K562 (cell line): Measurements from ENCODE around the gene RHOBTB3. TPM values are rescaled to one million over a fixed set of nuclear protein-coding genes. Genes with fewer than 3 reads are reported as not detected.

Source experiments
- ATAC-seq: fragments of 200-7000 bp; cut with Tn5 transposase; 3 replicates; pipeline ENCODE4 v1.9.1; 2020; ENCODE audit warnings: moderate library complexity
- BruUV-seq: library from RNA; stranded (reverse); fragments of 400-500 nt; replicated peaks from 2 replicates; lab custom pipeline; 2021; lab: Mats Ljungman, UMichigan
- CTCF ChIA-PET: fragments of 300-600 bp; formaldehyde crosslinking; extraction: SDS; loops from one replicate; lab custom pipeline; 2021; ENCODE audit warnings: low intra/inter-chr PET ratio; lab: Yijun Ruan, JAX
- POLR2A ChIA-PET: fragments of 300-600, 350-650 bp; sonication (Branson Sonifier 250); formaldehyde crosslinking; extraction: SDS; loops from one replicate; lab custom pipeline; 2021; ENCODE audit warnings: antibody characterized with exemption, inconsistent platforms; lab: Yijun Ruan, JAX
- DNase-seq, 4 experiments: peaks; one replicate each; pipeline versions ENCODE4 v3.0.0 to v3.0.0-alpha.2; 2011 to 2018; ENCODE audit warnings: low spot score in 3 of 4, mixed read lengths in 3 of 4; ENCODE audit errors: extremely low read depth in 1 of 4
- FAIRE-seq: peaks from 2 replicates; lab custom pipeline; 2011; peaks lifted over from hg19 to GRCh38; lab: Jason Lieb, UNC
- H2AFZ ChIP-seq: 2 replicates; pipeline ENCODE4 v1.6.0; 2011; ENCODE audit warnings: low read depth, low read length, control low read depth, inconsistent platforms
- H3K27ac ChIP-seq: fragments of 200-600 bp; 3 replicates; pipeline ENCODE4 v1.8.0; 2011; ENCODE audit warnings: low read depth, mild to moderate bottlenecking, control low read depth, inconsistent platforms, low read length, moderate library complexity, mixed read lengths; ENCODE audit errors: extremely low read depth
- H3K27me3 ChIP-seq, 2 experiments: fragments of 300-600 bp in 1 of 2; 2 replicates in 1 of 2; 3 replicates in 1 of 2; pipeline versions ENCODE4 v1.6.0 to v1.8.0; 2011; ENCODE audit warnings: inconsistent platforms in 2 of 2, low read length in 2 of 2, mild to moderate bottlenecking in 1 of 2, mixed read lengths in 1 of 2, moderate library complexity in 1 of 2; ENCODE audit not compliant: control insufficient read depth in 2 of 2, insufficient read depth in 2 of 2
- H3K36me3 ChIP-seq: fragments of 300-600 bp; 3 replicates; pipeline ENCODE4 v1.8.0; 2011; ENCODE audit warnings: mild to moderate bottlenecking, low read length, inconsistent platforms; ENCODE audit not compliant: control insufficient read depth, insufficient read depth
- H3K4me1 ChIP-seq, 2 experiments: fragments of 200-600 bp in 1 of 2; replicated peaks in 1 of 2; 2 replicates in 1 of 2; 3 replicates in 1 of 2; pipeline versions ENCODE4 v1.5.1 to v1.8.0; 2011; ENCODE audit warnings: inconsistent platforms in 2 of 2, low read length in 2 of 2, mild to moderate bottlenecking in 1 of 2, mixed read lengths in 1 of 2, moderate library complexity in 1 of 2; ENCODE audit not compliant: control insufficient read depth in 2 of 2, insufficient read depth in 2 of 2
- H3K4me2 ChIP-seq: 2 replicates; pipeline ENCODE4 v1.6.1; 2011; ENCODE audit warnings: low read length, control low read depth, inconsistent platforms, mixed read lengths; ENCODE audit not compliant: insufficient read depth
- H3K4me3 ChIP-seq: fragments of 200-600 bp; sonication (generic), shearing (Covaris generic); 2 replicates; pipeline ENCODE4 v1.5.1; 2016; ENCODE audit warnings: control low read depth, inconsistent platforms
- H3K79me2 ChIP-seq: fragments of 200-600 bp; 3 replicates; pipeline ENCODE4 v1.8.0; 2011; ENCODE audit warnings: low read length, inconsistent platforms; ENCODE audit not compliant: control insufficient read depth, insufficient read depth
- H3K9ac ChIP-seq, 2 experiments: 2 replicates each; pipeline versions ENCODE4 v1.6.0 to v1.6.1; 2011; ENCODE audit warnings: low read depth in 2 of 2, low read length in 2 of 2, control low read depth in 1 of 2, inconsistent platforms in 1 of 2, mild to moderate bottlenecking in 1 of 2, mixed read lengths in 1 of 2; ENCODE audit not compliant: insufficient read depth in 1 of 2
- H3K9me1 ChIP-seq: one replicate; pipeline ENCODE4 v1.6.0; 2011; ENCODE audit warnings: inconsistent platforms, mild to moderate bottlenecking, low read length, moderate library complexity; ENCODE audit not compliant: control insufficient read depth, insufficient read depth
- H3K9me3 ChIP-seq: replicated peaks from 2 replicates; pipeline ENCODE4 v1.5.1; 2011; ENCODE audit warnings: low read depth, low read length, inconsistent platforms; ENCODE audit not compliant: control insufficient read depth, insufficient read depth
- H4K20me1 ChIP-seq: replicated peaks from 2 replicates; pipeline ENCODE4 v1.6.1; 2011; ENCODE audit warnings: low read length, inconsistent platforms, mixed read lengths; ENCODE audit not compliant: control insufficient read depth, insufficient read depth
- CBX5 ChIP-seq: IDR thresholded peaks from 2 replicates; pipeline ENCODE4 v1.6.1; 2014; ENCODE audit warnings: low read depth, borderline replicate concordance
- EZH2 ChIP-seq: IDR thresholded peaks from 2 replicates; pipeline ENCODE4 v1.6.1; 2012; ENCODE audit warnings: low read depth, mild to moderate bottlenecking, inconsistent platforms, low read length, borderline replicate concordance
- HMGN3 ChIP-seq: IDR thresholded peaks from 2 replicates; pipeline ENCODE4 v1.6.1; 2011; ENCODE audit warnings: borderline replicate concordance, low read depth, mild to moderate bottlenecking, mixed read lengths, low read length; ENCODE audit not compliant: insufficient read length; ENCODE audit errors: extremely low read depth
- KDM5B ChIP-seq: fragments of 200-600 bp; sonication (generic); IDR thresholded peaks from 2 replicates; pipeline ENCODE4 v1.6.1; 2012; ENCODE audit warnings: low read depth, mild to moderate bottlenecking, moderate library complexity, low read length, control low read depth, inconsistent platforms; ENCODE audit not compliant: insufficient replicate concordance
- KLF1 ChIP-seq: fragments of 450-650 bp; IDR thresholded peaks from 2 replicates; pipeline ENCODE4 v1.6.1; 2016; ENCODE audit warnings: missing genetic modification characterization, missing compliant biosample characterization
- MBD2 ChIP-seq: sonication (generic); IDR thresholded peaks from 2 replicates; pipeline ENCODE4 v1.6.1; 2016; ENCODE audit warnings: low read depth, borderline replicate concordance
- MCM5 ChIP-seq: fragments of 450-650 bp; IDR thresholded peaks from 2 replicates; pipeline ENCODE4 v1.6.1; 2016; ENCODE audit warnings: low read depth
- MYNN ChIP-seq, 2 experiments: sonication (generic); formaldehyde crosslinking in 1 of 2; IDR thresholded peaks; 2 replicates each; pipeline versions ENCODE4 v1.5.0 to v1.6.1; 2016 to 2020; ENCODE audit warnings: antibody characterized with exemption in 1 of 2, missing genetic modification reagents in 1 of 2
- RFX1 ChIP-seq: fragments of 450-650 bp; IDR thresholded peaks from 2 replicates; pipeline ENCODE4 v1.6.1; 2016; ENCODE audit warnings: mild to moderate bottlenecking, moderate library complexity
- SAFB2 ChIP-seq: fragments of 200-400 bp; formaldehyde crosslinking; IDR thresholded peaks from 2 replicates; pipeline ENCODE4 v1.6.1; 2018; ENCODE audit warnings: borderline replicate concordance, low read length, low read depth, moderate library complexity; ENCODE audit not compliant: severe bottlenecking
- ZNF146 ChIP-seq: IDR thresholded peaks from one replicate; pipeline ENCODE4 v1.6.1; 2018; ENCODE audit warnings: missing compliant biosample characterization; ENCODE audit not compliant: unreplicated experiment
- WGBS: fragments of 100-300 bp; shearing (Covaris generic); methylation state at CpG from one replicate; pipeline ENCODE4 v1.1.6; 2016; ENCODE audit warnings: low coverage, mixed read lengths; ENCODE audit not compliant: insufficient coverage; ENCODE audit errors: missing lambda C conversion rate; 5-methylcytosine and 5-hydroxymethylcytosine counted together
- in situ Hi-C: fragments of 300-500 bp; cut with MboI; formaldehyde crosslinking; loops from 4 replicates; pipeline ENCODE4 v1.15.0; 2018; ENCODE audit warnings: inconsistent platforms, mixed read lengths
- intact Hi-C: fragments of 100-400 bp; cut with micrococcal nuclease; formaldehyde crosslinking; loops from 2 replicates; pipeline ENCODE4 v1.14.2; 2022
- polyA plus RNA-seq, 8 experiments: library from polyadenylated mRNA; depleted of rRNA in 4 of 8; stranded (reverse) in 5 of 8; unstranded in 3 of 8; fragments of >200 nt; fragmentation: Nextera tagmentation in 2 of 8; fragmentation: Illumina TruSeq in 1 of 8; extraction: Ambion mirVana in 2 of 8; extraction: Trizol in 1 of 8; gene quantifications; 2 replicates each; pipeline versions ENCODE4 v1.2.1 to v1.2.3, GENCODE V29; 2011 to 2014; ENCODE audit warnings: inconsistent platforms in 1 of 8, missing spikeins in 1 of 8
- total RNA-seq, 7 experiments: library from RNA; depleted of rRNA in 6 of 7; stranded (reverse); fragments of >200 nt in 6 of 7; fragmentation: Illumina TruSeq in 2 of 7; extraction: Trizol in 2 of 7; gene quantifications; 2 replicates each; pipeline versions ENCODE4 v1.2.1 to v1.2.3, GENCODE V29; 2011 to 2021; ENCODE audit warnings: low replicate concordance in 1 of 7
- TF ChIP-seq, protein P1 (sequence below): fragments of 450-650 bp; formaldehyde crosslinking; IDR thresholded peaks from 2 replicates; pipeline ENCODE4 v1.4.0; 2020; ENCODE audit warnings: mild to moderate bottlenecking, moderate library complexity
- TF ChIP-seq, protein P2 (sequence below): fragments of 250-450 bp; sonication (Bioruptor Pico); IDR thresholded peaks from 2 replicates; pipeline ENCODE4 v1.9.0; 2021; ENCODE audit warnings: mild to moderate bottlenecking, inconsistent platforms

The RHOBTB3 gene
- total and polyA plus RNA-seq, 9 of the 15 experiments (the other 6 are each of a cell fraction or from before 2014, with no cell fraction given): 39.7 to 143 (median 115) TPM

DNA sequence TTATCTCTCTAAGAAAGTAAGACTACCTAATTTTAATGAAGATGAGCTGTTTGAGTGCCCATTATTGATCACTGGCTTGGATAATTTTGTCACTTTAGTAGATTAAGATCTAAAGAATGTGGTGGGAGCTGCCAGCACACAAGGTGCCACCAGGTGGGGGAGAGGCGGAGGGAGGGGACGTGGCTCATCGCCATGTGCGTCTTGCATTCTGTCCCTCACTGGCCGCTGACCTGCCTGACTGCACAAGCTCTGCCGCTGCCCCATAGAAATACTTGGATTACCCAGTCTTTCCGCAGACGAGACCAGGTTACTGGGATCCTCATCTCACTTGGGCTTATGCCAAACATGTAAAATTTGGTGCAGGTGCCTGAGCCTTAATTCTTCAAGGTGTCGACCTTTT lies 37.6 kb downstream of the RHOBTB3 start:
- TF ChIP-seq, protein P1, sequence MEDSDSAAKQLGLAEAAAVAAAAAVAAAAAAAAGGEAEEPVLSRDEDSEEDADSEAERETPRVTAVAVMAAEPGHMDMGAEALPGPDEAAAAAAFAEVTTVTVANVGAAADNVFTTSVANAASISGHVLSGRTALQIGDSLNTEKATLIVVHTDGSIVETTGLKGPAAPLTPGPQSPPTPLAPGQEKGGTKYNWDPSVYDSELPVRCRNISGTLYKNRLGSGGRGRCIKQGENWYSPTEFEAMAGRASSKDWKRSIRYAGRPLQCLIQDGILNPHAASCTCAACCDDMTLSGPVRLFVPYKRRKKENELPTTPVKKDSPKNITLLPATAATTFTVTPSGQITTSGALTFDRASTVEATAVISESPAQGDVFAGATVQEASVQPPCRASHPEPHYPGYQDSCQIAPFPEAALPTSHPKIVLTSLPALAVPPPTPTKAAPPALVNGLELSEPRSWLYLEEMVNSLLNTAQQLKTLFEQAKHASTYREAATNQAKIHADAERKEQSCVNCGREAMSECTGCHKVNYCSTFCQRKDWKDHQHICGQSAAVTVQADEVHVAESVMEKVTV (CRISPR knock-in tag): no peak
- no peak for TF ChIP-seq KDM5B
- TF ChIP-seq EZH2: no peak
- TF ChIP-seq RFX1: no peak
- no peak for TF ChIP-seq MYNN (IDR thresholded peaks at IDR 0.05)
- no peak for TF ChIP-seq MYNN (CRISPR knock-in tag; IDR thresholded peaks at IDR 0.05)
- no peak for TF ChIP-seq MCM5
- no peak for TF ChIP-seq HMGN3
- no peak for TF ChIP-seq CBX5
- no peak for TF ChIP-seq SAFB2
- TF ChIP-seq KLF1: no peak
- no peak for TF ChIP-seq MBD2
- TF ChIP-seq ZNF146: no peak
- TF ChIP-seq, protein P2, sequence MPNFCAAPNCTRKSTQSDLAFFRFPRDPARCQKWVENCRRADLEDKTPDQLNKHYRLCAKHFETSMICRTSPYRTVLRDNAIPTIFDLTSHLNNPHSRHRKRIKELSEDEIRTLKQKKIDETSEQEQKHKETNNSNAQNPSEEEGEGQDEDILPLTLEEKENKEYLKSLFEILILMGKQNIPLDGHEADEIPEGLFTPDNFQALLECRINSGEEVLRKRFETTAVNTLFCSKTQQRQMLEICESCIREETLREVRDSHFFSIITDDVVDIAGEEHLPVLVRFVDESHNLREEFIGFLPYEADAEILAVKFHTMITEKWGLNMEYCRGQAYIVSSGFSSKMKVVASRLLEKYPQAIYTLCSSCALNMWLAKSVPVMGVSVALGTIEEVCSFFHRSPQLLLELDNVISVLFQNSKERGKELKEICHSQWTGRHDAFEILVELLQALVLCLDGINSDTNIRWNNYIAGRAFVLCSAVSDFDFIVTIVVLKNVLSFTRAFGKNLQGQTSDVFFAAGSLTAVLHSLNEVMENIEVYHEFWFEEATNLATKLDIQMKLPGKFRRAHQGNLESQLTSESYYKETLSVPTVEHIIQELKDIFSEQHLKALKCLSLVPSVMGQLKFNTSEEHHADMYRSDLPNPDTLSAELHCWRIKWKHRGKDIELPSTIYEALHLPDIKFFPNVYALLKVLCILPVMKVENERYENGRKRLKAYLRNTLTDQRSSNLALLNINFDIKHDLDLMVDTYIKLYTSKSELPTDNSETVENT (CRISPR knock-in tag): no peak
- TF ChIP-seq, all 486 proteins: peak for 0

More for the DNA sequence above, 37.6 kb downstream of the RHOBTB3 start:
- H3K27ac ChIP-seq: no peak overlapping the region
- ChIA-PET POLR2A (interaction anchor here (1.1 to 3.3 kb wide), 3 partner anchors 9 to 12 kb away, joined by 3 to 26 read pairs (median 4); no protein-coding TSS in a partner anchor), CTCF (no interaction called here)
- H3K27me3 ChIP-seq: no peaks in the 10 kb centered on the region
- in situ Hi-C loops: loop anchor here (10.0 kb wide), 1 partner anchor 224 kb away; no protein-coding TSS in a partner anchor
- no peaks in the 10 kb centered on the region for H3K9me3 ChIP-seq
- H3K9ac ChIP-seq: no peak overlapping the region
- DNase-seq: no peak
- peaks cover 4% of the 10 kb centered on the region for H3K9me1 ChIP-seq
- FAIRE-seq: no peak
- intact Hi-C loops: no loop called here
- no peaks in the 10 kb centered on the region; the same call in 2 of the 3 replicates for H3K79me2 ChIP-seq
- no peak overlapping the region for H3K4me2 ChIP-seq
- no peak overlapping the region for H3K4me3 ChIP-seq
- no peak overlapping the region for H2AFZ ChIP-seq
- no TSS peak for BruUV-seq
- H3K4me1 ChIP-seq: peaks cover 8 to 19% of the 10 kb centered on the region in 2 experiments
- ATAC-seq: no peak
- whole genome bisulfite sequencing: 93% methylated on average over 9 of the region's 9 CpGs
- peaks cover 91% of the 10 kb centered on the region for H3K36me3 ChIP-seq
- 0 out of 2 replicates have a peak, but pooled peaks cover 3% of the 10 kb centered on the region for H4K20me1 ChIP-seq
